AG04449 (cell line): ENCODE data around the gene ABHD17A.
A peak's percentile ranks its signal among the peaks of the same experiment; 100 is the strongest.

Experiments
- CTCF ChIA-PET: fragments of 350-600 bp; formaldehyde crosslinking; extraction: SDS; loops from one replicate; lab custom pipeline; 2021; ENCODE audit warnings: antibody characterized with exemption; lab: Yijun Ruan, JAX
- POLR2A ChIA-PET: fragments of 400-600, 350-600 bp; formaldehyde crosslinking; extraction: SDS; loops from one replicate; lab custom pipeline; 2020; ENCODE audit warnings: antibody characterized with exemption, inconsistent platforms; lab: Yijun Ruan, JAX
- DNase-seq: peaks from one replicate; pipeline ENCODE4 v3.0.0-alpha.2; 2010; ENCODE audit warnings: low read depth, low spot score
- H3K4me3 ChIP-seq: 2 replicates; pipeline ENCODE4 v1.5.1; 2011; ENCODE audit warnings: low read depth, mild to moderate bottlenecking, control low read depth, low read length
- TF ChIP-seq, protein P1 (sequence below): IDR thresholded peaks from one replicate; pipeline ENCODE4 v1.5.1; 2011; ENCODE audit warnings: mild to moderate bottlenecking, moderate library complexity, low read length, control low read depth, inconsistent platforms; ENCODE audit not compliant: insufficient read depth; ENCODE audit errors: missing control alignments

Gene ABHD17A

DNA sequence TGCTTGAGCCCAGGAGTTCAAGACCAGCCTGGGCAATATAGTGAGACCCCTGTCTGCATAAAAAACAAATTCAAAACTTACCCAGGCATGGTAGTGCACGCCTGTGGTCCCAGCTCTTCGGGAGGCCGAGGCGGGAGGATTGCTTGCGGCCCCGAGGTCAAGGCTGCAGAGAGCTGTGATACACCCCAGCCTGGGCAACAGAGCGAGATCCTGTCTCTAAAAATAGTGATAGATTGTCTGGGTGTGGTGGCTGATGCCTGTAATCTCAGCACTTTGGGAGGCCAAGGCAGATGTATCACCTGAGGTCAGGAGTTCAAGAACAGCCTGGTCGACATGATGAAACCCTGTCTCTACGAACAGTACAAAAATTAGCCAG lies 18.0 kb downstream of the ABHD17A start:
- no peak overlapping the region for H3K4me3 ChIP-seq
- TF ChIP-seq, protein P1, sequence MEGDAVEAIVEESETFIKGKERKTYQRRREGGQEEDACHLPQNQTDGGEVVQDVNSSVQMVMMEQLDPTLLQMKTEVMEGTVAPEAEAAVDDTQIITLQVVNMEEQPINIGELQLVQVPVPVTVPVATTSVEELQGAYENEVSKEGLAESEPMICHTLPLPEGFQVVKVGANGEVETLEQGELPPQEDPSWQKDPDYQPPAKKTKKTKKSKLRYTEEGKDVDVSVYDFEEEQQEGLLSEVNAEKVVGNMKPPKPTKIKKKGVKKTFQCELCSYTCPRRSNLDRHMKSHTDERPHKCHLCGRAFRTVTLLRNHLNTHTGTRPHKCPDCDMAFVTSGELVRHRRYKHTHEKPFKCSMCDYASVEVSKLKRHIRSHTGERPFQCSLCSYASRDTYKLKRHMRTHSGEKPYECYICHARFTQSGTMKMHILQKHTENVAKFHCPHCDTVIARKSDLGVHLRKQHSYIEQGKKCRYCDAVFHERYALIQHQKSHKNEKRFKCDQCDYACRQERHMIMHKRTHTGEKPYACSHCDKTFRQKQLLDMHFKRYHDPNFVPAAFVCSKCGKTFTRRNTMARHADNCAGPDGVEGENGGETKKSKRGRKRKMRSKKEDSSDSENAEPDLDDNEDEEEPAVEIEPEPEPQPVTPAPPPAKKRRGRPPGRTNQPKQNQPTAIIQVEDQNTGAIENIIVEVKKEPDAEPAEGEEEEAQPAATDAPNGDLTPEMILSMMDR, result no peak
- no peak for DNase-seq
- CTCF ChIA-PET, result interaction anchor here (1.9 kb wide), 1 partner anchor 18 kb away, joined by 6 read pairs; no protein-coding TSS in a partner anchor
- POLR2A ChIA-PET, result no interaction called here

DNA sequence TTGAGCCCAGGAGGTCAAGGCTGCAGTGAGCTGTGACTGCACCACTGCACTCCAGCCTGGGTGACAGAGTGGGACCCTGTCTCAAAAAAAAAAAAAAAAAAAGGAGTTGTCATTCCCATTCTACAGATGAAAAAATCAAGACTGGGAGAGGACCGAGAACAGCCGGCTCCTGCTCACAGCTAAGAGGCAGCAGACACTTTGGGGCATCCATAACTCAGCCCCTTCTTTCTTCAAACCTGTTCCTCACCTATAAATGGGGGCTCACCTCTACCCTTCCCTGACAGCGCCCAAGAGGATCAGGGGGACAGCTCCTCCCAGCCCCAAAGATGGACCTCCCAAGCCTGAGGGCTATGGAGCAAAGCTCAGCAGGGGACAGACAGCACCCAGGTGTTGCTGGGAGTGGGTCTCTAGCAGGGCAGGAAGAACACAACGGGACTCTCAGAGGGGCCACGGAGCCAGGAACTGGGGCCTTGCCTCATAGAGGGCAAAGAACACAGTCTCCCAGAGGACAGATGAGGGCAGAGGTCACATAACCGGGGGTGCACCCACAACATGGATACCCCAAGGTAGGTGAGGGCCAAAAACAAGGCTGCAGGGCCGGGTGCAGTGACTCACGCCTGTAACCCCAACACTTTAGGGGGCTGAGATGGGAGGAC lies 18.5 kb downstream of the ABHD17A start:
- TF ChIP-seq, protein P1, result no peak
- no peak for DNase-seq
- POLR2A ChIA-PET, result no interaction called here
- CTCF ChIA-PET, result interaction anchor here (0.6 to 3.2 kb wide), 5 partner anchors 8 to 54 kb away, joined by 3 to 16 read pairs (median 4); no protein-coding TSS in a partner anchor
- no peak overlapping the region for H3K4me3 ChIP-seq

DNA sequence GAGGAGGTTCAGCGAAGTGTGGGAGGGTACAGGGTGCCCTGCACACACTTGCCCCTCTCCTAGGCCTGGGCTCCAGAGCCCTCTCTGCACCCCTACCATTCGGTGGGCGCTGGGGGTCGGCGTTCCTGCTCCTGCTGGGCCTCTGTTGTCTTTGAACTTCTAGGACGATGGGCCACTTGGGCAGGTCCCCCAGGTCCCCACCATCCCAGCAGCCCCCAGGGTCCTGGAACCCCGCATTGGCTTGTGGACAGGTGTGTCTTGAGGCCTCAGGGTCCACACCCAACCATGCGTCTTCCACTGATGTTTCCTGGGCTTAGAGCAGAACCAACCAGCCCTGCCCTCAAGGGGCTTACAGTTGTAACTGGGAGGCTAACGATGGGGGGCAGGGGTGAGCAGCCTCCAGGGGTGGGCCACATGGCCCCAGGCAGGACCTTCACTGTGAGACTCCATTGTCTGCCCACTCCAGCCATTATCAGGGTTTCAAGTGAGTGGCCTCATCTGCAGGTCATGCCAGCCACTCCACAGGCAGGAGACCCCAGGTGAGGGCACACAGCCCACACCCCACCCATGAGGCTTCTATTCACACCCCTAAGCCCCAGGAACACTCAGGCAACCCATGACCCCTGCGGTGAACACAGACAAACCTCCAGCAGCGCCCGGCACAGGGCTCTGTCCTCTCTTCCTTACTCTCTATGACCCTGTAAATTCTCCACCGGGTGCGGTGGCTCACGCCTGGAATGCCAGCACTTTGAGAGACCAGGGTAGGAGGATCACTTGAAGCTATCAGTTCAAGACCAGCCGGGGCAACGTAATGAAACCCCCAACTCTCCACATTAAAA lies 19.9 kb downstream of the ABHD17A start:
- ChIA-PET POLR2A (interaction anchor here (1.2 kb wide), 1 partner anchor 10 kb away, joined by 8 read pairs; no protein-coding TSS in a partner anchor), CTCF (interaction anchor here (0.8 to 3.2 kb wide), 11 partner anchors 8 to 65 kb away, joined by 3 to 16 read pairs (median 4); no protein-coding TSS in a partner anchor)
- no peak for DNase-seq
- TF ChIP-seq, protein P1, result no peak
- peak overlapping the region; percentile 73 for H3K4me3 ChIP-seq

DNA sequence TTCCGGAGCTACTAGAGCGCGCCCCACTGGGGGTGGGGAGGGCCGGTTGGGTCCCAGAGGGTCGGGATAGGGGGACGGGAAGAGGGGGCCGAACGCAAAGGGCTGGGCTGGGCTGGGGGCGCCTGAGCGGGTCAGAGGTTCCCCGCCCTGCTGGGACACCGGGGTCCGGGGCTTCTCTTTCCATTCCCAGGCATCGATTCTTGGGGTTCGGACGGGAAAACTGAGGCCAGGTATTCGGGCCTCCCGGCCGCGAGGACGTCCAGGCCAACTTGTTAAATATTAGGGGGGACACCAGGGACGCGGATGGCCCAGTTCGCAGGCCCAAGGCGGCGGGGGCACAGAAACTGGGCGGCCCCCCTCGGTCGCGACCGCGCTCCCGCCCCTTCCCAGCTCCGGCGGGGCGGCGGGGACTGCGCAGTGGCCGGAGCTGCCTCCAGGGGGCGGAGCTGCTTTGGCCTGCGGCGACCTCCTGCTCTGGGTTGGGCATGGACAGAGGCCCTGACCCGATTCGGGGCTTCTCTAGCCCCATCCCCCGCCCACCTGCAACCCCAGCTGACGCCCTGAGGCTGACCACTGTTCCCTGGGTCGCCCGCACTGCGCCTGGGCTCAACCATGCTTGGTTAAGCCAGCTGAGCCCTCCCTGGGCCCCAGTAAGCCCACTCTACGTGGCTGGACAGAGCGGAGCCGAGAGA lies 20.7 kb downstream of the ABHD17A start:
- TF ChIP-seq, protein P1, result peak; percentile 84
- DNase-seq, result no peak
- CTCF ChIA-PET, result interaction anchor here (0.6 to 3.2 kb wide), 11 partner anchors 8 to 65 kb away, joined by 3 to 16 read pairs (median 4); no protein-coding TSS in a partner anchor
- POLR2A ChIA-PET, result interaction anchor here (1.0 to 1.2 kb wide), 2 partner anchors 10 to 11 kb away, joined by 3 to 8 read pairs; no protein-coding TSS in a partner anchor
- H3K4me3 ChIP-seq, result peak overlapping the region; percentile 73

DNA sequence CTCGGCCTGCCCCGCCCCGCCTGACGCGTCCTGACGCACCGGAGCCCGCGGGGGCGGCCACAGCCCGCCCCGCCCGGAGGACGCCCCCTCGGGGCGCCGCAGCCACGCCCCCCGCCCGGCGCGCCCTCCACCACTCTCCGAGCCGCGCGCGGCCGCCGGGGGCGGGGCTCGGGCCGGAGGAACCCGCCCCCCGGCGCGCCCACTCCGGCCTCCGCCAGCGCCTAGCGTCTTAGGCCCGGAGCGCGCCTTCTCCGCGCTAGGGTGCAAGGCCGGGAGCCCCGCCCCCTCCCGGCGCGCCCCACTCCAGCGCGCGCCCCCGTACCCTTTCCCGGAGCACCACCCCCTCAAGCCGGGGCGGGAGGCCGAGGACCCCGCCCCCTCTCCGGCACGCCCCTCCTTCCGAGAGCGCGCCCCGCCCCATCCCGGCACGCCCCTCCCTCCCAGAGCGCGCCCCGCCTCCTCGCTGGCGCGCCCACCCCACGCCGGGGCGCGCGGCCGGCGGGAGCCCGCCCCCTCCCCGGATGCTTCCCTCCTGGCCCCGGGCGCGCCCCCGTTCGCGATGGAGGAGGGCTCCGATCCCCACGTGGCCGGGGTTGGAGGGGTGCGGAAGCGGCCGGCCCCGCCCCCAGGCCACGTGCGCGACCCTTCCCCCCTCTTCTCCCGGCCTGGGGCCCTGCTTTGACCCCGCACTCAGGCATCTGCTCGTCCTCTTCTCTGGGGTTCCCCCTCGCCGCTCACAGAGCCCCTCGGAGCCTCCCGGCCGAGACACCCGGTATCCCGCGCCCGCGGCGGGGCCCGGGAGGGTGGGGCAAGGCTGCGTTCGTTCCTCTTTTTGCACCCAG lies 21.4 kb downstream of the ABHD17A start:
- ChIA-PET POLR2A (interaction anchor here (1.0 to 1.2 kb wide), 2 partner anchors 11 to 12 kb away, joined by 3 to 8 read pairs; no protein-coding TSS in a partner anchor), CTCF (interaction anchor here (0.6 to 3.2 kb wide), 11 partner anchors 8 to 66 kb away, joined by 3 to 16 read pairs (median 4); no protein-coding TSS in a partner anchor)
- TF ChIP-seq, protein P1, result no peak
- H3K4me3 ChIP-seq, result peak overlapping the region; percentile 83
- peak; percentile 42 for DNase-seq
